ENCODE results near the gene IL17RB.

IL17RB gene

DNA sequence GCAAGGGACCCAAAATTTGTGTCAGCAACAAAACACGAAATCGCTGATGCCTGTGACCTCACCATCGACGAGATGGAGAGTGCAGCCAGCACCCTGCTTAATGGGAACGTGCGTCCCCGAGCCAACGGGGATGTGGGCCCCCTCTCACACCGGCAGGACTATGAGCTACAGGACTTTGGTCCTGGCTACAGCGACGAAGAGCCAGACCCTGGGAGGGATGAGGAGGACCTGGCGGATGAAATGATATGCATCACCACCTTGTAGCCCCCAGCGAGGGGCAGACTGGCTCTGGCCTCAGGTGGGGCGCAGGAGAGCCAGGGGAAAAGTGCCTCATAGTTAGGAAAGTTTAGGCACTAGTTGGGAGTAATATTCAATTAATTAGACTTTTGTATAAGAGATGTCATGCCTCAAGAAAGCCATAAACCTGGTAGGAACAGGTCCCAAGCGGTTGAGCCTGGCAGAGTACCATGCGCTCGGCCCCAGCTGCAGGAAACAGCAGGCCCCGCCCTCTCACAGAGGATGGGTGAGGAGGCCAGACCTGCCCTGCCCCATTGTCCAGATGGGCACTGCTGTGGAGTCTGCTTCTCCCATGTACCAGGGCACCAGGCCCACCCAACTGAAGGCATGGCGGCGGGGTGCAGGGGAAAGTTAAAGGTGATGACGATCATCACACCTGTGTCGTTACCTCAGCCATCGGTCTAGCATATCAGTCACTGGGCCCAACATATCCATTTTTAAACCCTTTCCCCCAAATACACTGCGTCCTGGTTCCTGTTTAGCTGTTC, 35.0 kb upstream of the IL17RB start:
- H3K4me1 ChIP-seq (ENCODE audit: insufficient read depth, low read length, poor library complexity, severe bottlenecking) = no peaks in the 10 kb centered on the region
- H4K20me1 ChIP-seq (ENCODE audit: insufficient read depth, low read length, poor library complexity, severe bottlenecking) = no peaks in the 10 kb centered on the region
- no peak overlapping the region for H2AFZ ChIP-seq (ENCODE audit: low read length)
- H3F3A ChIP-seq (ENCODE audit: low read depth) = no peaks in the 10 kb centered on the region
- no peak overlapping the region for H3K4me3 ChIP-seq (ENCODE audit: low read length, poor library complexity, severe bottlenecking)
- no peaks in the 10 kb centered on the region for H3K79me2 ChIP-seq (ENCODE audit: insufficient read depth, low read length)
- TF ChIP-seq, protein P1, sequence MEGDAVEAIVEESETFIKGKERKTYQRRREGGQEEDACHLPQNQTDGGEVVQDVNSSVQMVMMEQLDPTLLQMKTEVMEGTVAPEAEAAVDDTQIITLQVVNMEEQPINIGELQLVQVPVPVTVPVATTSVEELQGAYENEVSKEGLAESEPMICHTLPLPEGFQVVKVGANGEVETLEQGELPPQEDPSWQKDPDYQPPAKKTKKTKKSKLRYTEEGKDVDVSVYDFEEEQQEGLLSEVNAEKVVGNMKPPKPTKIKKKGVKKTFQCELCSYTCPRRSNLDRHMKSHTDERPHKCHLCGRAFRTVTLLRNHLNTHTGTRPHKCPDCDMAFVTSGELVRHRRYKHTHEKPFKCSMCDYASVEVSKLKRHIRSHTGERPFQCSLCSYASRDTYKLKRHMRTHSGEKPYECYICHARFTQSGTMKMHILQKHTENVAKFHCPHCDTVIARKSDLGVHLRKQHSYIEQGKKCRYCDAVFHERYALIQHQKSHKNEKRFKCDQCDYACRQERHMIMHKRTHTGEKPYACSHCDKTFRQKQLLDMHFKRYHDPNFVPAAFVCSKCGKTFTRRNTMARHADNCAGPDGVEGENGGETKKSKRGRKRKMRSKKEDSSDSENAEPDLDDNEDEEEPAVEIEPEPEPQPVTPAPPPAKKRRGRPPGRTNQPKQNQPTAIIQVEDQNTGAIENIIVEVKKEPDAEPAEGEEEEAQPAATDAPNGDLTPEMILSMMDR (conservative IDR thresholded peaks at IDR 0.05; ENCODE audit: low read length) = no peak
- no peak for TF ChIP-seq EZH2phosphoT487 (IDR thresholded peaks at IDR 0.05; ENCODE audit: borderline replicate concordance)
- no peaks in the 10 kb centered on the region for H3K27me3 ChIP-seq (ENCODE audit: insufficient read depth, low read length, poor library complexity, severe bottlenecking)
- no peaks in the 10 kb centered on the region for H3K36me3 ChIP-seq (ENCODE audit: insufficient read depth, low read length)
- no peaks in the 10 kb centered on the region for H3K9me2 ChIP-seq (replicated peaks; ENCODE audit: low read depth, low read length)
- H3K4me2 ChIP-seq (ENCODE audit: low read depth, low read length, poor library complexity, severe bottlenecking) = no peak overlapping the region
- H3K9ac ChIP-seq (ENCODE audit: low read depth, low read length, poor library complexity, severe bottlenecking) = no peak overlapping the region
- no peaks in the 10 kb centered on the region for H3K9me3 ChIP-seq (ENCODE audit: insufficient read depth, low read depth, low read length)

DNA sequence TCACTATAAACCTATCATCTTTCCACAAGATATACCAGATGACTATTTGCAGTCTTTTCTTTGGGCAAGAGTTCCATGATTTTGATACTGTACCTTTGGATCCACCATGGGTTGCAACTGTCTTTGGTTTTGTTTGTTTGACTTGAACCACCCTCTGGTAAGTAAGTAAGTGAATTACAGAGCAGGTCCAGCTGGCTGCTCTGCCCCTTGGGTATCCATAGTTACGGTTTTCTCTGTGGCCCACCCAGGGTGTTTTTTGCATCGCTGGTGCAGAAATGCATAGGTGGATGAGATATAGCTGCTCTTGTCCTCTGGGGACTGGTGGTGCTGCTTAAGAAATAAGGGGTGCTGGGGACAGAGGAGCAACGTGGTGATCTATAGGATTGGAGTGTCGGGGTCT, 33.9 kb upstream of the IL17RB start:
- no peaks in the 10 kb centered on the region for H3K9me2 ChIP-seq (replicated peaks; ENCODE audit: low read depth, low read length)
- no peaks in the 10 kb centered on the region for H3K79me2 ChIP-seq (ENCODE audit: insufficient read depth, low read length)
- no peaks in the 10 kb centered on the region for H3F3A ChIP-seq (ENCODE audit: low read depth)
- no peaks in the 10 kb centered on the region for H4K20me1 ChIP-seq (ENCODE audit: insufficient read depth, low read length, poor library complexity, severe bottlenecking)
- no peak overlapping the region for H3K9ac ChIP-seq (ENCODE audit: low read depth, low read length, poor library complexity, severe bottlenecking)
- TF ChIP-seq, protein P1 (conservative IDR thresholded peaks at IDR 0.05; ENCODE audit: low read length) = no peak
- no peak for TF ChIP-seq EZH2phosphoT487 (IDR thresholded peaks at IDR 0.05; ENCODE audit: borderline replicate concordance)
- H3K27me3 ChIP-seq (ENCODE audit: insufficient read depth, low read length, poor library complexity, severe bottlenecking) = no peaks in the 10 kb centered on the region
- no peak overlapping the region for H2AFZ ChIP-seq (ENCODE audit: low read length)
- H3K4me1 ChIP-seq (ENCODE audit: insufficient read depth, low read length, poor library complexity, severe bottlenecking) = no peaks in the 10 kb centered on the region
- H3K4me3 ChIP-seq (ENCODE audit: low read length, poor library complexity, severe bottlenecking) = no peak overlapping the region
- H3K36me3 ChIP-seq (ENCODE audit: insufficient read depth, low read length) = no peaks in the 10 kb centered on the region
- H3K4me2 ChIP-seq (ENCODE audit: low read depth, low read length, poor library complexity, severe bottlenecking) = no peak overlapping the region
- H3K9me3 ChIP-seq (ENCODE audit: insufficient read depth, low read depth, low read length) = no peaks in the 10 kb centered on the region

DNA sequence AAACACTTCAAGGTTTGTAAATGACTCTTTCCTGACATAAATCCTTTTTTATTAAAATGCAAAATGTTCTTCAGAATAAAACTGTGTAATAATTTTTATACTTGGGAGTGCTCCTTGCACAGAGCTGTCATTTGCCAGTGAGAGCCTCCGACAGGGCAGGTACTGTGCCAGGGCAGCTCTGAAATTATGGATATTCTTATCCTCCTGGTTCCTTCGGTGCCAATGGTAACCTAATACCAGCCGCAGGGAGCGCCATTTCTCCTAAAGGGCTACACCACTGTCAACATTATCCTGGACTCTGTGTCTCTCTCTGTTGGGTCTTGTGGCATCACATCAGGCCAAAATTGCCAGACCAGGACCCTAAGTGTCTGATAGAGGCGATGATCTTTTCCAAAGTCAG, 33.1 kb upstream of the IL17RB start:
- H3K9me2 ChIP-seq (replicated peaks; ENCODE audit: low read depth, low read length) = no peaks in the 10 kb centered on the region
- H3K36me3 ChIP-seq (ENCODE audit: insufficient read depth, low read length) = no peaks in the 10 kb centered on the region
- no peak overlapping the region for H3K4me3 ChIP-seq (ENCODE audit: low read length, poor library complexity, severe bottlenecking)
- H2AFZ ChIP-seq (ENCODE audit: low read length) = no peak overlapping the region
- no peaks in the 10 kb centered on the region for H3K9me3 ChIP-seq (ENCODE audit: insufficient read depth, low read depth, low read length)
- H3K9ac ChIP-seq (ENCODE audit: low read depth, low read length, poor library complexity, severe bottlenecking) = no peak overlapping the region
- H3K27me3 ChIP-seq (ENCODE audit: insufficient read depth, low read length, poor library complexity, severe bottlenecking) = no peaks in the 10 kb centered on the region
- no peaks in the 10 kb centered on the region for H3K79me2 ChIP-seq (ENCODE audit: insufficient read depth, low read length)
- H4K20me1 ChIP-seq (ENCODE audit: insufficient read depth, low read length, poor library complexity, severe bottlenecking) = no peaks in the 10 kb centered on the region
- H3K4me2 ChIP-seq (ENCODE audit: low read depth, low read length, poor library complexity, severe bottlenecking) = no peak overlapping the region
- H3K4me1 ChIP-seq (ENCODE audit: insufficient read depth, low read length, poor library complexity, severe bottlenecking) = no peaks in the 10 kb centered on the region
- no peak for TF ChIP-seq EZH2phosphoT487 (IDR thresholded peaks at IDR 0.05; ENCODE audit: borderline replicate concordance)
- TF ChIP-seq, protein P1 (conservative IDR thresholded peaks at IDR 0.05; ENCODE audit: low read length) = no peak
- no peaks in the 10 kb centered on the region for H3F3A ChIP-seq (ENCODE audit: low read depth)
